Transverse colon (tissue), 4 donors: ENCODE measurements around the gene OR2T35. TPM values are rescaled to one million over a fixed set of nuclear protein-coding genes. Genes with fewer than 3 reads are reported as not detected.

Source experiments
- DNase-seq: peaks from one replicate; pipeline ENCODE4 v3.0.0-alpha.2; 2019
- H3K27ac ChIP-seq, 4 donors: fragments of 200-600 bp; sonication (generic); 2 replicates each; pipeline ENCODE4 v1.5.1; 2016 to 2018; ENCODE audit warnings: inconsistent platforms in 4 of 4
- H3K27me3 ChIP-seq: fragments of 200-600 bp; sonication (generic); 2 replicates; pipeline ENCODE4 v1.5.1; 2017; ENCODE audit warnings: inconsistent platforms
- H3K36me3 ChIP-seq, 4 donors: fragments of 200-600 bp; sonication (generic); 2 replicates each; pipeline ENCODE4 v1.5.1; 2017 to 2019; ENCODE audit warnings: inconsistent platforms in 4 of 4
- H3K4me1 ChIP-seq, 4 donors: fragments of 200-600 bp; sonication (generic); 2 replicates each; pipeline ENCODE4 v1.5.1; 2017 to 2020; ENCODE audit warnings: inconsistent platforms in 4 of 4
- H3K4me3 ChIP-seq, 4 donors: fragments of 200-600 bp; sonication (generic); 1 replicate in 1 of 4; 2 replicates in 3 of 4; pipeline versions ENCODE4 v1.5.1 to v1.6.1; 2017 to 2019; ENCODE audit warnings: inconsistent platforms in 4 of 4
- H3K9me3 ChIP-seq, 2 donors: fragments of 200-600 bp; sonication (generic); 2 replicates each; pipeline ENCODE4 v1.5.1; 2017 to 2019; ENCODE audit warnings: inconsistent platforms in 2 of 2
- EP300 ChIP-seq: sonication (generic); formaldehyde crosslinking; IDR thresholded peaks from one replicate; pipeline ENCODE4 v1.6.1; 2017; ENCODE audit warnings: antibody characterized with exemption, low read depth
- POLR2A ChIP-seq: fragments of 450-650 bp; IDR thresholded peaks from one replicate; pipeline ENCODE4 v1.6.1; 2016; ENCODE audit warnings: antibody characterized with exemption, mild to moderate bottlenecking, moderate library complexity
- POLR2AphosphoS5 ChIP-seq, 3 donors: sonication (generic); formaldehyde crosslinking; IDR thresholded peaks; one replicate each; pipeline ENCODE4 v1.6.1; 2016; ENCODE audit warnings: antibody characterized with exemption in 3 of 3
- WGBS, 2 donors: methylation state at CpG; one replicate each; pipeline ENCODE4 v1.1.5; 2018; ENCODE audit warnings: low coverage in 1 of 2; 5-methylcytosine and 5-hydroxymethylcytosine counted together
- in situ Hi-C, 4 donors: fragments of 200-750 bp; cut with MboI; loops; one replicate each; pipeline versions ENCODE4 v1.15.0 to v1.15.1; 2017; ENCODE audit warnings: low sequenced_read_pairs in 3 of 4, low pct_ligation_motif_present in 1 of 4, low pct_unique_long_range_greater_than_20kb in 1 of 4
- intact Hi-C: fragments of 100-400 bp; cut with DNase I; formaldehyde crosslinking; loops from one replicate; pipeline ENCODE4 v1.15.1; 2023; ENCODE audit warnings: low total_unique reads
- total RNA-seq, 4 donors: library from RNA; depleted of rRNA; stranded (reverse); fragments of >200 nt; gene quantifications; one replicate each; pipeline ENCODE4 v1.1.0, GENCODE V29; 2016
- TF ChIP-seq, protein P1 (sequence below), 5 experiments: fragments of 200-600 bp in 3 of 5; fragments of 450-650 bp in 2 of 5; sonication (generic) in 3 of 5; IDR thresholded peaks; 1 replicate in 2 of 5; 2 replicates in 3 of 5; pipeline ENCODE4 v1.5.1; 2016 to 2017; ENCODE audit warnings: antibody characterized with exemption in 5 of 5, inconsistent platforms in 3 of 5, mild to moderate bottlenecking in 2 of 5, moderate library complexity in 1 of 5

Gene OR2T35
- total RNA-seq, 4 donors from 2014 or later = not detected

DNA sequence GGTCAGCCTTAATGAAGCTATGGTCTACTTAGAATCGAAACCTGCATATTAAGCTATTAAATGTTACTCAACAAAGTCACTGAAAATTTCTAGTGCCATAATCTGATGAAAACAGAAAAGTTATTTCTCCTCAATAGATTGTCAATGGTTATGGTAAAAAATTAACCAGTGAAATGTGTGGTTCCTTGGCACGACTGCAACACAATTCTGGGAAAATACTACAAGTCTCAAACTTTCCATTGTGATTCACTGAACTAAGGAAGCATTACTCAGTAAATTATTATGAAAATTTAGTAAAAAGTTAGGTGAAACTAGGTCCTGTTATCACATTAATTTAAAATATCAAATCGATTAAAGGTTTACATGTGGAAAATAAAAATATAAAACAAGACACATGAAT, 34.8 kb downstream of the OR2T35 start:
- WGBS, 2 donors = 33 to 43% methylated on average over 3 of the region's 3 CpGs

DNA sequence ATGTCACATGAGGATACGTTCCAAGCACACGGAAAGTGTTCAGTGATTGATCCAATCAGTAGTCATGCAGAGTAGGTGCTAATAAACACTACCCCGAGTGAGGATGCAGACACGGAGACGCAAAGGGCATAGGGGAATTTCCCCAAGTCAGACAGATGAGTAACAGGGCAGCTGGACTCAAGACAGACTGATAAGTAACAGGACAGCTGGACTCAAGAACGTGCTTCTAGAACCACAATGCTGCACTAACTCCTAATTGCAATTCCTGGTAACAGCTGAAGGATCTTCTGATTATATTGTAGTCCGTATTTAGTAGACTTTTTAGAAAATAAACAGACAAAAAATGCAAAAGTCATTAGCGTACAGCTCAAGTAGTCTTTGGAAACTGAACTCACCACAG, 45.7 kb downstream of the OR2T35 start:
- Histone ChIP-seq H3K4me3 (no peak overlapping the region), H3K27ac (no peak overlapping the region), H3K9me3 (no peaks in the 10 kb centered on the region), H3K36me3 (no peaks in the 10 kb centered on the region), H3K4me1 (no peaks in the 10 kb centered on the region), H3K27me3 (no peaks in the 10 kb centered on the region)
- in situ Hi-C loops (no loop called here), intact Hi-C loops (no loop called here)
- no peak for DNase-seq
- no peak for TF ChIP-seq EP300
- TF ChIP-seq POLR2AphosphoS5 (IDR thresholded peaks at IDR 0.05) = no peak
- 54 to 76% methylated on average over 3 to 8 of the region's 8 CpGs for WGBS, 2 donors

More for the DNA sequence above, 34.8 kb downstream of the OR2T35 start:
- Histone ChIP-seq H3K36me3 (no peaks in the 10 kb centered on the region), H3K27ac (no peak overlapping the region), H3K9me3 (no peaks in the 10 kb centered on the region), H3K4me1 (no peaks in the 10 kb centered on the region), H3K27me3 (no peaks in the 10 kb centered on the region), H3K4me3 (no peak overlapping the region)
- intact Hi-C loops (no loop called here), in situ Hi-C loops (no loop called here)
- no peak for TF ChIP-seq POLR2AphosphoS5 (IDR thresholded peaks at IDR 0.05)
- no peak for TF ChIP-seq EP300
- TF ChIP-seq POLR2A = no peak
- TF ChIP-seq, protein P1, sequence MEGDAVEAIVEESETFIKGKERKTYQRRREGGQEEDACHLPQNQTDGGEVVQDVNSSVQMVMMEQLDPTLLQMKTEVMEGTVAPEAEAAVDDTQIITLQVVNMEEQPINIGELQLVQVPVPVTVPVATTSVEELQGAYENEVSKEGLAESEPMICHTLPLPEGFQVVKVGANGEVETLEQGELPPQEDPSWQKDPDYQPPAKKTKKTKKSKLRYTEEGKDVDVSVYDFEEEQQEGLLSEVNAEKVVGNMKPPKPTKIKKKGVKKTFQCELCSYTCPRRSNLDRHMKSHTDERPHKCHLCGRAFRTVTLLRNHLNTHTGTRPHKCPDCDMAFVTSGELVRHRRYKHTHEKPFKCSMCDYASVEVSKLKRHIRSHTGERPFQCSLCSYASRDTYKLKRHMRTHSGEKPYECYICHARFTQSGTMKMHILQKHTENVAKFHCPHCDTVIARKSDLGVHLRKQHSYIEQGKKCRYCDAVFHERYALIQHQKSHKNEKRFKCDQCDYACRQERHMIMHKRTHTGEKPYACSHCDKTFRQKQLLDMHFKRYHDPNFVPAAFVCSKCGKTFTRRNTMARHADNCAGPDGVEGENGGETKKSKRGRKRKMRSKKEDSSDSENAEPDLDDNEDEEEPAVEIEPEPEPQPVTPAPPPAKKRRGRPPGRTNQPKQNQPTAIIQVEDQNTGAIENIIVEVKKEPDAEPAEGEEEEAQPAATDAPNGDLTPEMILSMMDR (IDR thresholded peaks at IDR 0.05) = no peak
- DNase-seq = no peak

DNA sequence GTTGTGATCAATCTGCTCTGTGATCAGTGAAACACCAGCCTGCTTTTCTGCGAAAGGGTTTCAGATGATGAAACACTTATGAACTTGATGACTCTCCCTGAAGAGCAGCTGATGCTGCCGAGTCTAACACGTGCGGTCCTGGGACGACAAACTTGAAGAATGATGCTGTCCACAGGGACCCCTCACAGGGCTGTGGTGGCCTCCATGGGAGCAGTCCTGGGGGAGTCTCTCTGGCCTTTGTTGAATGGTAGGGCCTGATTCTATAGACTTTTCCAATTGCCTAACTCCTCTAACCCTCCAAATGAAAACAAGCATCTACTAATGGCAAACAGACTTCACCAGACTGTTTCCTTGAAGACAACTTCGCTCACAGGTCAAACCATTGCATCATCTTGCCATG, 47.5 kb downstream of the OR2T35 start, which contains the start of gene OR2T10:
Gene OR2T10, minus strand, starts transcription at position 112 of the 400 bp plus-strand sequence. CDS start 3,932 bp downstream, outside the sequence.
- Histone ChIP-seq H3K9me3 (no peaks in the 10 kb centered on the region), H3K36me3 (no peaks in the 10 kb centered on the region), H3K27ac (no peak within 1 kb of the TSS), H3K27me3 (no peaks in the 10 kb centered on the region), H3K4me1 (no peaks in the 10 kb centered on the region), H3K4me3 (no peak within 1 kb of the TSS)
- intact Hi-C loops = no loop called here
- no peak for DNase-seq
- WGBS, 2 donors = 86% methylated on average over 6 of the region's 6 CpGs
- in situ Hi-C loops = no loop called here
- TF ChIP-seq EP300 (no peak), POLR2A (no peak), POLR2AphosphoS5 (IDR thresholded peaks at IDR 0.05) (no peak)
- TF ChIP-seq, protein P1 (IDR thresholded peaks at IDR 0.05) = no peak

DNA sequence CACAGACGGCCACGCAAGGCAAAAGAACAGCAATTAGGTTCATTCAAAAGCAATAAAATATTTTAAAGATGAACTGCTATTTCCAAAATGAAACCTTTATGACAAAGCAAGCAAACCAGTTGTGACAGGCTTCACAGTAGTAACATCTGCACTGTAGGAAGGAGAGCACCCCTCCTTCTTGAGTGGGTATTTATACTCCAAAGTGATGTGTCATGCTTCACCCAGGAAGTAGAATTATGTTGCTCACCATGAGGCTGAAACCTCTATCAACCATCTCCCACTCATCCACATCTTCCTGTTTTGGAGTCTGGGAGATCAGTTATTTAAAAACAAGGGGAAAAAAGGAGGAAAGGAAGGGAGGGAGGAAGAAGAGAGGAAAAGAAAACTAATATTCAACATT, 48.5 kb downstream of the OR2T35 start:
- intact Hi-C loops = no loop called here
- TF ChIP-seq POLR2A (no peak), EP300 (no peak), POLR2AphosphoS5 (IDR thresholded peaks at IDR 0.05) (no peak)
- TF ChIP-seq, protein P1 (IDR thresholded peaks at IDR 0.05) = no peak
- in situ Hi-C loops = no loop called here
- DNase-seq = no peak
- Histone ChIP-seq H3K9me3 (no peaks in the 10 kb centered on the region), H3K4me1 (no peaks in the 10 kb centered on the region), H3K36me3 (no peaks in the 10 kb centered on the region), H3K27ac (no peak overlapping the region), H3K4me3 (no peak overlapping the region), H3K27me3 (no peaks in the 10 kb centered on the region)
- 53 to 58% methylated on average over 2 of the region's 2 CpGs for WGBS, 2 donors

DNA sequence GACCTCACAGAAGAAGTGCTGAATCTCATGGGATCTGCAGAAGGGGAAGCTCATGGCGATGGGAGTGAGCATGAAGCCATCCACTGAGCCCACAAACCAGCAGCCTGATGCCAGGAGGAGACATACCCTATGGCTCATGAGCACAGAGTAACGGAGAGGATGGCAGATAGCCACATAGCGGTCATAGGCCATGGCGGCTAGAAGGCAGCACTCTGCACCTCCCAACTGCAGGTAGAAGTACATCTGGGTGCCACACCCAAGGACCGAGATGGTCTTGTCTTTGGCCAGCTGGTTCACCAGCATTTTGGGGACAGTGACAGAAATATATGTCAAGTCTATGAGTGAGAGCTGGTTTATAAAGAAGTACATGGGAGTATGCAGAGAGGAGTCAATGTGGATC, 51.9 kb downstream of the OR2T35 start:
- DNase-seq = no peak
- no peaks in the 10 kb centered on the region for H3K36me3 ChIP-seq
- TF ChIP-seq, protein P1 (IDR thresholded peaks at IDR 0.05) = no peak
- TF ChIP-seq EP300 = no peak
- TF ChIP-seq POLR2A = no peak
- no peak overlapping the region for H3K27ac ChIP-seq
- H3K4me3 ChIP-seq = no peak overlapping the region
- H3K4me1 ChIP-seq = no peaks in the 10 kb centered on the region
- H3K27me3 ChIP-seq = no peaks in the 10 kb centered on the region
- WGBS, 2 donors = 83 to 100% methylated on average over 2 to 5 of the region's 5 CpGs
- intact Hi-C loops (no loop called here), in situ Hi-C loops (no loop called here)
- no peaks in the 10 kb centered on the region for H3K9me3 ChIP-seq
